Measurements from ENCODE around the gene JPT2. TPM values are rescaled to one million over a fixed set of nuclear protein-coding genes. Genes with fewer than 3 reads are reported as not detected.
"Not testable (repeated sequence)": the region's sequence is repeated elsewhere in the genome, so short reads cannot be mapped to it uniquely, and the experiment has no call there.

JPT2 gene
- total RNA-seq, 6 experiments from 2014 or later, result 71.7 to 92.9 (median 80.8) TPM

DNA sequence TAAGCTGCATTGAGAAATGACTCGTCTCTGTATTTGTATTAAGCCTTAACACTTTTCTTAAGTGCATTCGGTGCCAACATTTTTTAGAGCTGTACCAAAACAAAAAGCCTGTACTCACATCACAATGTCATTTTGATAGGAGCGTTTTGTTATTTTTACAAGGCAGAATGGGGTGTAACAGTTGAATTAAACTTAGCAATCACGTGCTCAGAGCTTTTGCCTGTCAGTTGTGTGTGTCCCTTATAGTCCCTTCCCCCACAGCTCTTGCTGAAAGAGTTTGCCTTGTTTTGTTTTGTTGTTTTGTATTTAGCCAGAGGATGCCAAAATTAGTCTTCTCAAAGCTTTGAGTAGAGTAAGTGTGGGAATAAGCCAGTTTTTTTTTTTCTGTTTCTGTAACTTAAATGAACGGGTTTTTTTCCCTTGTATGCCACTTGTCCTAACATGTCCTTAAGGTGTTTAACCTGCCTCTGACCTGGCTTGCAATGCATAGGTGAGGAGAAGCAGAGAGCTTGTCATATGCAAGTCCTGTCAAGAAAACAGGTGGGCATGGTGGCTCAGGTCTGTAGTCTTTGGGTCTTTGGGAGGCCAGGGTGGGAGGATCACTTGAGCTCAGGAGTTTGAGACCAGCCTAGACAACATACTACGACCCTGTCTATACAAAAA, 23.3 kb downstream of the JPT2 start:
- TF ChIP-seq, protein P1, sequence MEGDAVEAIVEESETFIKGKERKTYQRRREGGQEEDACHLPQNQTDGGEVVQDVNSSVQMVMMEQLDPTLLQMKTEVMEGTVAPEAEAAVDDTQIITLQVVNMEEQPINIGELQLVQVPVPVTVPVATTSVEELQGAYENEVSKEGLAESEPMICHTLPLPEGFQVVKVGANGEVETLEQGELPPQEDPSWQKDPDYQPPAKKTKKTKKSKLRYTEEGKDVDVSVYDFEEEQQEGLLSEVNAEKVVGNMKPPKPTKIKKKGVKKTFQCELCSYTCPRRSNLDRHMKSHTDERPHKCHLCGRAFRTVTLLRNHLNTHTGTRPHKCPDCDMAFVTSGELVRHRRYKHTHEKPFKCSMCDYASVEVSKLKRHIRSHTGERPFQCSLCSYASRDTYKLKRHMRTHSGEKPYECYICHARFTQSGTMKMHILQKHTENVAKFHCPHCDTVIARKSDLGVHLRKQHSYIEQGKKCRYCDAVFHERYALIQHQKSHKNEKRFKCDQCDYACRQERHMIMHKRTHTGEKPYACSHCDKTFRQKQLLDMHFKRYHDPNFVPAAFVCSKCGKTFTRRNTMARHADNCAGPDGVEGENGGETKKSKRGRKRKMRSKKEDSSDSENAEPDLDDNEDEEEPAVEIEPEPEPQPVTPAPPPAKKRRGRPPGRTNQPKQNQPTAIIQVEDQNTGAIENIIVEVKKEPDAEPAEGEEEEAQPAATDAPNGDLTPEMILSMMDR (IDR thresholded peaks at IDR 0.05), result no peak
- H3K27ac Mint-ChIP-seq, result no peak overlapping the region

DNA sequence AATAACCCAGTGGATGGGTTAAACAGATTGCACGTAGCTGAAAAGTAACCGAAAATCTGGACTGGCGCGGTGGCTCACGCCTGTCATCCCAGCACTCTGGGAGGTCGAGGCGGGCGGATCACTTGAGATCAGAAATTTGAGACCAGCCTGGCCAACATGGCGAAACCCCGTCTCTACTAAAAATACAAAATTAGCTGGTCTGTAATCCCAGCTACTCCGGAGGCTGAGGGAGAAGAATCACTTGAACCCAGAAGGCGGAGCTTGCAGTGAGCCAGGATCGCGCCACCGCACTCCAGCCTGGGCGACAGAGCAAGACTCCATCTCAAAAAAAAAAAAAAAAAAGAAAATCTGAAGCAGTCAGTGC, 27.2 kb downstream of the JPT2 start:
- H3K9me3 Mint-ChIP-seq; H3K27me3 Mint-ChIP-seq (ENCODE audit: insufficient read depth): not testable (repeated sequence)
- peaks cover 14% of the 10 kb centered on the region for H3K36me3 Mint-ChIP-seq (ENCODE audit: low read depth)
- H3K27ac Mint-ChIP-seq, result peak overlapping the region; percentile 97
- peak; percentile 53 for DNase-seq
- H3K4me3 Mint-ChIP-seq, result peak overlapping the region; percentile 96
- H3K4me1 Mint-ChIP-seq (ENCODE audit: low read depth), result peaks cover 38% of the 10 kb centered on the region

More for the DNA sequence above, 23.3 kb downstream of the JPT2 start:
- Mint-ChIP-seq H3K9me3 (no peaks in the 10 kb centered on the region), H3K36me3 (ENCODE audit: low read depth) (peaks cover 27% of the 10 kb centered on the region), H3K4me3 (no peak overlapping the region), H3K4me1 (ENCODE audit: low read depth) (peaks cover 12% of the 10 kb centered on the region), H3K27me3 (ENCODE audit: insufficient read depth) (no peaks in the 10 kb centered on the region)
- no peak for DNase-seq

DNA sequence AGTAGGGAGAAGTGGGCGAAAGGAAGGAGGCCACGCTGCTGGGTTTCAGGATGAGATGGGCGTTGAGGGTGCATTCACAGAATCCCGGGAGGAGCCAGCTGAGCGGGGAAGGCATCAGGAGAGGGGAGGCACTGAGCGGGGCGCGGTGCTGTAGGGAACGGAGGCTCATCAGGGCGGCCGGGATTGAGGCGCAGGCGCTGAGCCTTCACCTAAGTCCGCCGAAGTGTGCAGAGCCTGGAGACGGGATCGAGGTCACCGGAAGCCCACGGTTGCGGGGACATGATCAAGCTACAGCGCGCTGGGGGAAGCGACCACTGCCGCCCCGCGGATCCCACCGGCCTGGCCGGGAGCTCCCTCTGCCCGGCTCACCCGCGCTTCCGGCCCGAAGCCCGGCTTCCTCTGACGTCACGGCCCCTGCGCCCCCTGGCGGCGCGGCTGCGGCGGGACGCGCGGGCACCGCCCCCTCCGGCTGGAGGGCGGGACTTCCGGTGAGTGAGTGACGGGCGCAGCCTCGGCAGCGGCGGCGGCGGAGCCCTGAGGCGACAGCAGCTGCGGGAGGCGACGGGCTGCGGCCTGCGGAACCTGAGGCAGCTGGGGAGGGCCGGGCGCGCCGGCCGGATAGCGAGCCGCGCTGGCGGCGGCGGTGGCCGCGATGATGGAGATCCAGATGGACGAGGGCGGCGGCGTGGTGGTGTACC, 27.8 kb downstream of the JPT2 start, which contains the start of gene MAPK8IP3:
TSS of gene MAPK8IP3 (plus strand) at position 508 of the 698 bp plus-strand sequence. CDS start at position 653, 145 bp downstream.
- Mint-ChIP-seq H3K9me3 (no peaks in the 10 kb centered on the region), H3K4me1 (ENCODE audit: low read depth) (peaks cover 38% of the 10 kb centered on the region), H3K27ac (peak within 1 kb of the TSS; percentile 97), H3K4me3 (peak within 1 kb of the TSS; percentile 96), H3K36me3 (ENCODE audit: low read depth) (peaks cover 14% of the 10 kb centered on the region), H3K27me3 (ENCODE audit: insufficient read depth) (no peaks in the 10 kb centered on the region)
- DNase-seq, result peak; percentile 81
- TF ChIP-seq, protein P1 (IDR thresholded peaks at IDR 0.05), result peak; percentile 99

DNA sequence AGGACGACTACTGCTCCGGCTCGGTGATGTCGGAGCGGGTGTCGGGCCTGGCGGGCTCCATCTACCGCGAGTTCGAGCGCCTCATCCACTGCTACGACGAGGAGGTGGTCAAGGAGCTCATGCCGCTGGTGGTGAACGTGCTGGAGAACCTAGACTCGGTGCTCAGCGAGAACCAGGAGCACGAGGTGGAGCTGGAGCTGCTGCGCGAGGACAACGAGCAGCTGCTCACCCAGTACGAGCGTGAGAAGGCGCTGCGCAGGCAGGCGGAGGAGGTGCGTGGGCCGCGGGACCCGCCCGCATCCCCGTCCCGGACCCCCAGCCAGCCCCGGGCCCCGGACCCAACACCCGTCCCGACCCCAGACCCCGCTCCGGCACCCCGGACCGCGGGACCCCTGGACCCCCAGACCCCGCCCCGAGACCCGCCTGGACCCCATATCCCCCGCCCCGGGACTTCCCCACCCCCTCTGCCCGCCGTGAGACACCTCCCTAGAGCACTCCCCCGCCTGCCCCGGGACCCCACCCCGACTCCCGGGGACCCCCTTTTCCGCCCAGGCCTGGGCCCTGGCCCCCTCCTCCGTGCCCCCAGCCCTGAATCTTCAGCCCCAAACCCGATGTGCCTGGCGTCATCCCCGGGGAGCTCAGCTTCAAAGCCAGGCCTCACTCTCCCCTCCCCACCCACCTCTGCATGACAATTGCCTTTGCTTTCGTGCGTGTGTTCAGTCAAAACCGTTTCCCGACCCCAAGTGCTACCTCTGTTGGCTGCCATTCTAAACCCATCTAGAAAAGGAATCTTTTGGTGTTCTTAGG, 28.5 kb downstream of the JPT2 start:
- TF ChIP-seq, protein P1 (IDR thresholded peaks at IDR 0.05), result no peak
- Mint-ChIP-seq H3K9me3 (no peaks in the 10 kb centered on the region), H3K4me1 (ENCODE audit: low read depth) (peaks cover 38% of the 10 kb centered on the region), H3K36me3 (ENCODE audit: low read depth) (peaks cover 14% of the 10 kb centered on the region), H3K27ac (peak overlapping the region; percentile 87), H3K4me3 (peak overlapping the region; percentile 96), H3K27me3 (ENCODE audit: insufficient read depth) (no peaks in the 10 kb centered on the region)
- DNase-seq, result peak; percentile 25

DNA sequence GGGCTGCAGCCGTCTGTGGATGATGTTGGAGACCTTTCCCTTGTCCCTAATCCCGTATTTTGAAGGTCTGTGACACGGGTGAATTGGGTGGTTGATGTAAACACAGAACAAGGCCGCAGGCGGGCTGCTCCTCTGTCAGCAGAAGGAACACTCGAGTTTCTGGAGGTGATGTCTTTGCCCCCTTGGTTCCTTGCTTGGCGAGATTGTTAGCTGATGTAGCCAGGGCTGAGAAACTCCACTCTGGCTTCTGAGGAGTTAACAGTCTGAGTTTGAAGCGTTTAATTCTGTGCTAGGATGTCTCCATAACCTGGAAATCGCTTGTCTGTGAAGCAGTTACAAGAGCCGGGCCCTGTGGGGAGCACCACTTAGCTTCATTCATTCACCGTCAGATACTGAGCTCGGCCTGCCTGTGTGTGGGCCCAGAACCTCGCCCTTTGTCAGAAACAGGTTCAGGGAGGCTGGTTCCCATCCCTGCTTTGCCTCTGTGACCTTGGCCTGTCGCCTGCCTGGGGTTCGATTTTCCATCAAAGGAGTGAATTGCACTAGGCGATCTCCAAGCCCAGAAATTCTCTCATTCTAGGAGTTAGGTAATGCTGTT, 29.2 kb downstream of the JPT2 start:
- Mint-ChIP-seq H3K27me3 (ENCODE audit: insufficient read depth) (no peaks in the 10 kb centered on the region), H3K4me3 (peak overlapping the region; percentile 95), H3K9me3 (no peaks in the 10 kb centered on the region), H3K27ac (peak overlapping the region; percentile 87), H3K4me1 (ENCODE audit: low read depth) (peaks cover 38% of the 10 kb centered on the region), H3K36me3 (ENCODE audit: low read depth) (peaks cover 9% of the 10 kb centered on the region)
- TF ChIP-seq, protein P1 (IDR thresholded peaks at IDR 0.05), result no peak
- peak; percentile 34 for DNase-seq
